HG02973 (cell line): ENCODE data around the gene CNTNAP5.

Experiments used
- ATAC-seq: cut with Tn5 transposase; IDR thresholded peaks from one replicate; pipeline ENCODE4 v1.9.1; 2021; ENCODE audit warnings: moderate library complexity; ENCODE audit not compliant: unreplicated experiment

CNTNAP5 gene

DNA sequence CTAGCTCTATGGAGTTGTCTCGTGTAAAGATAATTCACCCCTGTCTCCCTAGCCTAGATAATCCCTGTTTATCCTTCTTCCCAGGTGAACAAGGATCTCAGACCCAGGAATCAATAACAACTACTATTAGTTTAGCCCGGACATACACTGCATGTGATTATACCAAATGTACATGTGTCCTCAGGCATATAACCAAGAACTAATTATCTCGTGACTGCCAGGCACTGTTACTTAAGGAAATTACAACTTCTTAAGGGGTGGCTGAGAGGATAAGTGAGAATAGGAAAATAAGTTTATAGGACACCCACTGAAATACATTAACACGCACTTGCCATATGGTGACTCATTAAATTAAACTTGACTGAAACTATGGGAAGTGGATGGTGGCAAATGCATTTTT lies 126.6 kb downstream of the CNTNAP5 start:
- no peak for ATAC-seq

DNA sequence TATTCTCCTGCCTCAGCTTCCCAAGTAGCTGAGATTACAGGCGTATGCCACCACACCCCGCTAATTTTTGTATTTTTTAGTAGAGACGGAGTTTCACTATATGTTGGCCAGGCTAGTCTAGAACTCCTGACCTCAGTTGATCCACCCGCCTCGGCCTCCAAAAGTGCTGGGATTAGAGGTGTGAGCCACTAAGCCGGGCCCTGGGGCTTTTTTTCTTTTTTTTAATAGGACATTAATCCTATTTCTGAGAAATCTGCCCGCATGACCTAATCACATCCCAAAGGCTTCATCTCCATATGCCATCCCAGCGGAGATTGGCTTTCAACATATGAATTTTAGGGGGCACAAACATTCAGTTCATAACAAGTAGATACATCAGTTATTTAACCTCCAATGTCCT lies 128.6 kb downstream of the CNTNAP5 start:
- ATAC-seq: no peak

DNA sequence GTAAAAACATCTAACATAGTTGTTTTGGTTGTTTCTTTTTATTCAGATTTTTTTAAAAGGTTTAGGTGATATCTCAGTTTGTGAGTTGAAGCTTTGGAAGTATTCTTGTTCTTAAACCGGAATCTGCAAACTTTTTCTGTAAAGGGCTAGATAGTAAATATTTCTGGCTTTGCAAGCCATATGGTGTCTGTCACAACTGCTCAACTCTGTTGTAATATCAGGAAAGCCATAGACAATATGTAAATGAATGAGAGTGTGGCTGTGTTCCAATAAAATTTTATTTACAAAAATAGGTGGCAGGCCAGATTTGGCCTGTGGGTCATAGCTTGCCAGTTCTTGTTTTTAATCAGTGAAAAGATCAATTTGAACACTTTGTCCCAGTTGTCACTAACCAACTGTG lies 134.1 kb downstream of the CNTNAP5 start:
- ATAC-seq: no peak

DNA sequence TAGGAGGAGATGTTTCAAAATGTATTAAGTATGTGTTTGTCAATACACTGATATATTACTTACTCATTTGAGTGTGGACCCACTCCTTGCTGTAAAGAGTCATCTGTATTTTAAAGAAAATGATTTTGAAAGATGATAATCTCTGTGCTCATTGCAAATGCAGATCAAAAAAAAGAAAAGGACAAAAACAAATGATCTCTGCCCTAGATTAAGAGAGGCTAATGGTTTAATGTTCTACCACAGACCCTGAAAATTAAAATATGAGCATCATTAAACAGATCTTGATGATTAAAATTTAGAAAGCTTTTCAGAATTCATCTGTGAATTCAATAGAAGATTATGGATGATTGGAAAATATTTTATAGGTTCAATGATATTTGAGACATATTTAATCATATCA lies 136.5 kb downstream of the CNTNAP5 start:
- no peak for ATAC-seq

DNA sequence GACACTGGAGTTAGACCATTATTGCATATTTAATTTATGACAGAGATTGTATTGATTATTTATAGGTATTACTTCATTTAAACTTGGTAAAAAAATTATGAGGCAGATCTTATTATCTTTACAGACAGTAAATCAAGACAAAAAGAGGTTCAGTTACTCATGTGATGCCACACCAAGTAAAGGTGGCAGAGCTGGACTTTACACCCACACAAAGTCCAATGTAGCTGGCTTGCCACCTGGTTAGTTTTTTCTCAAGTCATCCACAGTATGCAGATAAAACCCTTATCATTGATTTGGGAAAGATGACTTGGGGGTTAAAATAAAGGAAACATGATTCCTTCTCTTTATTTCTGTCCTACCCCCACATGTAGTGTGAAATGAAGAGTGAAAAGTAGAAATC lies 137.2 kb downstream of the CNTNAP5 start:
- ATAC-seq: no peak

DNA sequence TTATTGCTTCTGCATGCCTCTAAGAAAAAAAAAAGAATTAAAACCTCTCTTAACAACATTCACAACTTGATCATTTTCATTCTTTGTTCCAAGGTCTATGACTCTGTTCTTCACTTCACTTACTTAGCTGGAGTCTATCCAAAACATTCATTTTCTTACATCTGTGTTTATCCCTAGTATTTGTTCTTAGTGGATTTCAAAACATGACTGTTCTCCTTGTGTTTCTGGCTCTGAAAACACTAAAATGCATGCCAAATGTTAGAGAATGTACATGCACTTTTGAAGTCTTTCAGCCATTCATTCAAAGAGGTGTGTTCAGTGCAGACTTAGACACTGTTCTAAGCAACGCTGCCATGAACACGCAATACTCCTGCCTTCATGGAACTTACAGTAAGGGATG lies 138.8 kb downstream of the CNTNAP5 start:
- no peak for ATAC-seq

DNA sequence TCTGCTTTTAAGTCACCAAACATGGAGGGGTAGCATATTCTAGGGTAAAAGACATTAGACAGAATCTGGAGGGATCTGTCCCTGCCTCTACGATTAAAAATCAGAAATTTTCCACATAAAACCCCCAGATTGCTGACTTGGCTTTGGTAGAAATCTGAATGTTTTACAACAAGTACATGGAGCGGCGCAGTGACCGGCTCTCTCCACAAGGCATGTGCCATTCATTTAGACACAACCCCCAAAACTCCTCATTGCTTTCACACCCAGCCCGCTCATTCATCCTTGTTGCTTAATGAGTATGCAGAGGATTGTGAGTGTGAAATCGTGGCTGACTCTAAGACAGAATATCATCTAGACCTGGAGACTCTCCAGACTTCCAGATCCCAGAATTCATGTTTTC lies 140.6 kb downstream of the CNTNAP5 start:
- ATAC-seq: no peak

DNA sequence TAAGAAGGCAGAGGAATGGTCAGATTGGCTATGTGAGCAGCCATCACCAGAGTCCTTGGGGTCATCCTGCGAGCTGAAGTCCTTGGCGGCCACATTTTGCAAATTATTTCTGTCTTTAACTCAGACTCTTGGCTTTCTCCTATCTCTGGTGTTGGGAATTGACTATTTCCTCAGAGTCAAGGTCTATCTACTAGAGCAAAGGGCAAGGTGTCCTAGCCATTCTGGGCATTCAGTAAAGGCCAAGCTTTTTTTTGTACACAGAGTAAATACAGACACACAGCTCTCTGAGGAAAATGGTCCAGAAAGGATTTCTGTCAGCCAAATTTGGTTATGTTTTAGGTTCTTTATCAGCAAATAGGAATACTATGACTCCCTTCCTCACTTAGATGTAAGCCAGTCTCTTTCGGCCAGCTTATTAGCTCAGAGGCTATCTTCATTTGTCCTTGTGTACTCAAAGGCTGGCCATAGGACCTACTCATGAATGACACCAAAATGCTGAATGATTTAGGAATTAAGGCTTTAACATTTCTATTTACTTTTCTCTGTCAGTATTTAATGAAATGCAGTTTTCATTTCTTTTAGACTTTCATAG lies 146.5 kb downstream of the CNTNAP5 start:
- no peak for ATAC-seq

DNA sequence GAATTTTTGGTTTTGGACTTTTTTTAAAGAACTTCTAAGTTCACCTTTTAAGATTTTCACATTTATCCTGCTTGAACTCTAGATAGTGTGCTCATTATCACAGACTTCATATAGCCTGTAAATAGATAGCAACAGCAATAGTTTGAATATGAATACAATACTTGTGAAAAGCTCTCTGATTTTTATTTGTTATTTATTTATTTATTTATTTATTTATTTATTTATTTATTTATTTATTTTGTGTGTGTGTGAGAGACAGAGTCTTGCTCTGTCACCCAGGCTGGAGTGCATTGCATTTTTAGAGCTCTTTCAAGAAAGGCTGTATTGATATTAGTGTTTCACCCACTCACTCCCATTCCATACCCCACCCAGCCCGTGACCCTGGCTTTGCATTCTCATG lies 153.6 kb downstream of the CNTNAP5 start:
- ATAC-seq: no peak

DNA sequence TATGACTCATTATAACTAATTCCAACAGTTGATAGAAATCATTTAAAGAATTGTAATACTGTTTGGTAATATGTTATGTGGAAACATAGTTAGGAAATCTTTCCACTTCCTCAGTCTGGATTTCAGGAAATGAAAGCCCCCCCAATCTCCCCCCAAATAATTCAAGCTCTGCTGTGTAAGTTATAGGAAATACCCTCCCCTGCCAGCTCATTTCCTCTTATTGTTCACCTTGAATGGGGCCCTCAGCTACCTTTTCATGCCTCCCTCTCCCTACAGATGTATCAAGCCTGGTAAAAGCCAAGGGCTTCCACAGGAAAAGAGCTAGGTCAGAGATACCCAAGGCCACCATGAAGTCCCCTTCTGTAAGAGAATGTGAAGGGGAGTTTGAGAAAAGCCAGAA lies 155.5 kb downstream of the CNTNAP5 start:
- no peak for ATAC-seq

DNA sequence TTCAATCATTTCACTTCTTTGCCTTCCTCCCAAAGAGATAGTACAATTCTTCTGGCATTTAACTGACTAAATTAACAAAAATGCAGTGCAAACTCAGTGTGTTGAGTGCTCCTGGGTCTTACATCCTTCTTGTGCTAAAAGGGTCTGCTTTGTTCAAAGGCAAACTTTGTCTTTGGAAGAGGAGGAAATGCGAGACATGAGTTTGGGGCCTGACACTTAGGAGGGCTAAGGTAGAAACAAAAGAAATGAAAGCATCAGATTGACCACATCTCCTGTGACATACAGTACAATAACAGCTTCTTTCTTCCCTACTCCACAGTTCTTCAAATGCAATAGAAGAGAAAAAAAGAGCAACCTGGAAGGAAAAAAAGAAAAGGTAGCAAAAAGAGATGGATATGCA lies 161.7 kb downstream of the CNTNAP5 start:
- ATAC-seq: no peak

DNA sequence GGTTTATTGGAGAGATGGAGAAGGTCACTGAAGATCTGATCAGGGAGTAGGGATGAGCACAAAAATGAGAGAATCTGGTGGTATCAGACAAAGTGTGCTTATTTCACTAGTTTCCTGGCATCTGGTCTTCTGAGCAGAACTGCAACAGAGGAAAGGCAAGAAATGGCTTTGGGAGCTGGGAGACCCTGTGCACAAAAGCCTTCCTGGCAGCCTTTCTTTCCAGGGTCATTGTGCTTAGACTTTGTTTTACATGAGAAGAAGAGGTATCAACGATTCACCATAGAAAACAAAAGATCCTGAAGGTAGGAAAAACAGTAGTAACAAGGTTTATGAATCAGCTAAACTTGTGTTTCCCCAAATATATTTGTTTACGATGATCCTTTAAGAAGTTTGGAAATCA lies 162.9 kb downstream of the CNTNAP5 start:
- ATAC-seq: no peak

DNA sequence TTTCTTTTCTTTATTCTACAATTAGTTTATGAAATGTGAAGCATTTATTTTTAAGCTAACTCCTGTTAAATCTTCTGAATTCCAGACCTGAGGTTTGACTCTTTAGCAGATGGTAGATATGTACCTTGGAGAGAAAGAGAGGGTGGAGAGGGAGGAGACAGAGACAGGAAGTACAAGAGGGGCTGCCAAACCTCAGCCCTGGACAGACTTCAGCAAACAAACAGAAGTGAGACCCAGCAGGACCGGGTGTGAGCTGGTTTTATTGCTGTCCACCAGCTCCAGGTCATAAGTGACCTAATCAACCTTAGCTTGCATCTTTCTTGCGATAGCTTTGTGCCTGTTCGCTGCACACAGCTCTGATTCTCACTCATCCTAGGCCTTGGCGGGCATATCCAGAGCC lies 168.6 kb downstream of the CNTNAP5 start:
- no peak for ATAC-seq

DNA sequence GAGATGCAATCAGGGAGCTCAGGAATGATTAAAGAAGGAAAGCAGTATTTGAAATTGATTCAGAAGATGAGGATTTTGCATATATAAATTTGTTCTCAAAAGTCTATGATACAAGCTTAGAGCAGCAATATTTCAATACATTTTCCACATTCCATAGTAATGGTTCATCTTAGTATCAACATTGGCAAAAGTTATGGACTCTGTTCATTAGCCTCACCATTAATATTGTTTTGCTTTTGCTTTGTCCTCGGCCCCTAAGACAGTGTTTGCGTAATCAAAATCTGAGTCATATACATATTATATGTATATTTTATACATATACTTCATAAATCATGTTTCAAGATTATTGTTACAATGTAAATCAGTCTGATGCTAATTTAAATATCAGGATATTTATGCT lies 176.6 kb downstream of the CNTNAP5 start:
- no peak for ATAC-seq

DNA sequence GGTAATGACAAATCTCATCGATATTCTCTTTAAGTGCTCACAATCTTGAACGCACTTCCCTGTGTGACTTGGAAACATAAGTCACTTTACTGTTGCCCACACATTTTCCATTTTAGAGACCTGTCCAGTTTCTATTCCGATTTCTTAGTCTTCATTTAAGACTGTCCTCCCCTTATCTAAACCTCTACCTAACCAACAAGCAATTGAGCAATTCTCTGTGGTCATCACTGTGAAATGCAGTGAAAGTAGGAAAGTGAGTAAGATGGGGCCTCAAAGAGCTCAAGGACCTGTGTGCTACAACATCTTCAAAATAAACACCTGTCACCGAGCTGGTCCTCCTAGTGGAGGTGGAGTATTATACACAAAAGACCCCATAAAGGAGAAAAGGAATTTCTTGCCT lies 184.4 kb downstream of the CNTNAP5 start:
- ATAC-seq: no peak

DNA sequence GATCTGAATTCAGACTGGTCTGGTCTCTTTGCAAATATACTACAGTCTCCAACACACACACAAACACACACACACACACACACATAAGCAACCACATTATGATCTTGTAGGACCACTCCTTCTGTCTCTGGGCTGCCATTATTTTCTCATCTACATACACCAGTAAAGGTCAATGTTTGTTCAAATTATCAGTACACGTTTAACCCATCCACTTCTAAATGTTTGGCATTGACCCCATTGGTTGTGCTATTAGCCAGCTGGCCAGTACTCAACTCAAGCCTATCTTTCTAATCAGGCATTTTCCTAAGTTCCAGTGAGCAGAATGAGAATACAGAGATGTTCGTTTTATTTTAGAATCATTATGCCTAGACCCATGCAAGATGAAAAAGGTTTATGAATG lies 186.4 kb downstream of the CNTNAP5 start:
- ATAC-seq: no peak

DNA sequence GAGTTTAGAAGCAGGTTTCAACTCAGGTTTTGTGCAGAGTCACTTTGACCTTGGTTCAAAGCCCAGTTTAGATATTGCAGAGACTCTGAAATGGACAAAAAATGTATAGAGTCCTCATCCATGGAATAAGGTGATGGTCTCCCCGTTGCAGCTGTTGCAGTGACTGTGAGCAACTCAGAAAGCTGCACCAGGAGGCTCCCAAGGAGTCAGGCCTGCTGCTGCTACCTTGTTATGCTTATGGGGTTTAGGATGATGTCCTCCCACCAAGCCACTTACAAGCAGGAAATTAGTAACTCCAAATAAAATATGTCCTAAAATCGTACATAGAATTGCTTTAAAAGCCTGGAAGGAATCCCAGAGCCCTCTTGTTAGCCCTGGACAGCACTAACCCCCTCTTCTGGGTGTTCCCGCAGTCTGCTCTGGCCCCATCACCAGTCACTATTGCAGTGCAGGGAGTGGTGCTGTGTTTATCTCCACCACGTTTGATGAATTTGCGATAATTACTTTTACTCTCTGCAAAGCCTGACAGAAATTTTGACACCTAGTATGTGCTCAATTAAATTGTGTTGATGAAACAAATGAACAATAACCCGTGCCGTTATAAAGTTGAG lies 189.0 kb downstream of the CNTNAP5 start:
- ATAC-seq: no peak

DNA sequence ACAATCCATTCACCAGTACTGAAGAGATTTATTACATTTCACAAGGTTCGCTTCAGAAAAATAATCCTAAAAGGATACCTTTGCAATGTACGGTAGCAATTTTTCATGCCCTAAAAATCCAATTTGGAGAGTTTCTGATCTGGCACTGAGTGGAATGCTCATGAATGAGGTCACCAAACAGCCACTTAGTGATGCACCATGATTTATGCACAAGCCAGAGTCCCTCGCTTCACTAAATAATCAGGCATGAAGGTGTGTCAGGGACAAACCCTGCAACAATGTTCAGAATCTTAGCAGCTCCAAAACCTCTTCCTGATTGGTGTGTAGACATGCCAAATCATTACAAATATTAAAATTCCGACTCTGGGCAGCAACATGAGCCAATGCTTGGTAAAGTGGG lies 221.1 kb downstream of the CNTNAP5 start:
- ATAC-seq: no peak

DNA sequence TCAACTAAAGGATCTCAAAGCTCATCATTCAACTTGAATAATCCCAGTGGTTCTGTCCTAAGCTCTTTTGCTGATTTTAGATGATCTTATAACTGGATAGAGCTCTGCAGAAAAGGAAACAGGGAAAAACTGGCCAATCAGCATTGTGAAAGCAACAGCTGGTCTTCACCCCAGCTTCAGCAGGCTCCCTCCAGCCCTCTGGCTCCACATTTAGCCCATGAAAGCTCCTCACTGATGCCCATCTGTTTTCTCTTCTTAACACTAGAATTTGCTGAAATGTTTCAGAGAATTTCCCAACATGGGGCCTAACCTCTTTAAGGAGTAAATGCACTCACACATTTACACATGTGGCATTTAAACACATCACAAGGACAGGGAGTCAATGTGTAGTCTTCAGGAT lies 223.3 kb downstream of the CNTNAP5 start:
- no peak for ATAC-seq

DNA sequence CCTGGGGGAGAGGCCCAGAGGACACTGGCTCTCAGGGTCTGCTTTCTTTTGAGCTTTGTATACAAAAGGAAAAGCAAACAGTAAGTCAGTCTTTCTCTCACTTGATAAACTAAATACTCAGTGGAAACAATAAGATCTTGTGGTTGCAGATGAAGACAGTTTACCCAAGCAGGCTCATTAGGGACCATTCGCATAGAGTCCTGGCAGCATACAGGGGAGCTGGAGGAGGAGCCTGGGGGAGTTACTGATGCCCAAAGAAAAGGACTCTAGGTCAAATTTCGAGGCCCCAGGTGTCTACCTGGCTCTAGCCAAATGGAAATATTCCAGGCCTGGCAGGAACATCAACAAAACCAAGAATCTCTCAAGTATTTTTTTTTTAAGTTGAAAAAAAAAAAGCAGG lies 225.3 kb downstream of the CNTNAP5 start:
- ATAC-seq: no peak

DNA sequence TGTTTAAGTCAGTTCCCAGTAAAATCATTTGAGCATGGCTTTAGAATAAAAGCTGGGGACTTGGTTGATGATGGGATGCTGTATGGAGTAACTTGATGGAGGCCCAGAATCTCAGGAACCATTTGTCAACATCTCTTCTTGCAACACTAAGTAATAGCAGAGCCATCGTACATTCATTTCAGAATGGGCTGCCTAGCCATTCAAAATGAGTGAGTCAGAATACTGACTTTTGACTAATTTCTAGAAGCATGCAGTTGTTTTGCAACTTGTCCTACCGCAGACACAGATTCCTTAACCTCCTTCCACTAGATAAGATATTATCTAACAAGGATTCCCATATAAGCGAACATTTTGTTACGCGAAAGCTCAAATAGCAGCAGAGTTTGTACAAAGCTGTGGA lies 229.5 kb downstream of the CNTNAP5 start:
- ATAC-seq: no peak

DNA sequence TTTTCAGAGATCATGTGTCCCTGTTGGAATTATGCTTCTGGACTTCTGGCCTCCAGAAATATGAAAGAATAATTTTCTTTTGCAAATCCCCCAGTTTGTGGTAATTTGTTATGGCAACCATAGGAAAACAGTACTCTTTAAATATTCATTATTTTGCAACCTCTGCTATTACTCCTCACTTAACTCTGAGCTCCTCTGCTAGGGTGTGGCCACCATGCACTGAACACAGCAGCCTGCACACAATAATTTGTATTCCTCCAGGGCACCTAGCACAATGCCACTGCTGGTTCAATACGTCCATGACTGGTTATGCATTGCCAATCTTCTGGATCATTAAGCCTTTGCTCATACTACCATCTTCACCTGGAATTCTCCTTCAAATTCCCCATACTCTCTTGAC lies 232.0 kb downstream of the CNTNAP5 start:
- no peak for ATAC-seq

DNA sequence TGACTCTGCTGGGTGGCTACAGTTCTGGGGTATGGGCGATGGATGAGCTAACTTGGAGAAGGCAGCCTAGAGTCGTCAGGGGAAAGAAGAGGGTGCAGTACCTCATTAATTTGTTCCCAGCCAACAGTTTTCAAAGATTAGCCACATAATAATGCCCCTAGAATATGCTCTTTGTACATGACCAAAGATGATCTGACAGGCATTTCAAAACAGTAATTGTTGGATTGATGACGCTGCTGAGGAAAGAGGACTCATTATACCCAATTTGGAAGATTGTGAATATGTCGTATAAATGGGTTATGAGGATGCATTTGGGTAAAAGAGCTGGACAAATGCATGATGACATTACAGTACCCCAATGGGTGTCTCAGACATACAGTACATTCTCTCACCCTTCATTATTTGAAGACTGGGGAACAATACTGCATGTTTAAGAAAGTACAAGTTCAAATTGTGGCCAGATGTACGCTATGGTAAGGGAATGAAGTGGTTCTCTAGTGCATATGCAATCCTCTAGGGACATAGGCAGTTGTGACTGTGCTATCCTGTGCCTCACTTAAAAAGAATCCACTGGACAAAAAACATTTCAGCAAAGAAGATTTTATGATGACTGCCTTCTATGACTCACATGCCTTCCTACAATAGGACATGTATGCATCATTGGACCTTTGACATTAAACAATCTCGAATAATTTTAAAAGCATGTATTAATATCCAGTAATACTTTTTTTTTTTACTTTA lies 233.2 kb downstream of the CNTNAP5 start:
- no peak for ATAC-seq
